SK-N-MC (cell line): ENCODE data around the gene ERI3.

Experiments
- EZH2 ChIP-seq: fragments of 200-600 bp; sonication (generic); IDR thresholded peaks from one replicate; pipeline ENCODE4 v1.6.1; 2017; ENCODE audit warnings: antibody characterized with exemption
- POLR2AphosphoS5 ChIP-seq: IDR thresholded peaks from 2 replicates; pipeline ENCODE4 v1.6.1; 2012; ENCODE audit warnings: mild to moderate bottlenecking, low read depth, low read length, borderline replicate concordance

DNA sequence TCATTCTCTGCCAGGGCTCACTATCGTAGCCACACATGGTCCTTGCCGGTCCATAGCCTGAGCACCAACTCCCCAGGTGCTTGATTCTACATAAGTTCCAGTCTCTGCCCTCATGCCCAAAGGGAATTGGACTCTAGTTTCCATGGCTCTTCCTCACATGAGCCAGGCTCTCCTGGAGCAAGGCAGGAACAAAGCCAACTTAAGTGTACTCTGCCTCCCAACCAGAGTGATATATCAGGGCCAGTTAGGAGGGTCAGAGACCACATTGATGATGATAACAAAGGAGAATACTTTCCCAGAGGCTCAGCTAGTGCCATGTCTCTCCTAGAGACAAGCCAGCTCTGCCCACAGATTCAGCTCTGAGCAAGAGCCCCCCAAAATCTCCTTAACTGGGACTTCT is 70.9 kb downstream of the ERI3 start:
- TF ChIP-seq EZH2 (no peak), POLR2AphosphoS5 (no peak)
